WTC11 (cell line): ENCODE measurements around the gene DNAJC25. TPM values are rescaled to one million over a fixed set of nuclear protein-coding genes. Genes with fewer than 3 reads are reported as not detected.

Source experiments
- ATAC-seq: fragments of 200-7000 bp; cut with Tn5 transposase; 2 replicates; pipeline ENCODE4 v1.10.0; 2021; ENCODE audit warnings: mild to moderate bottlenecking, moderate library complexity
- CTCF ChIA-PET: fragments of 300-600 bp; sonication (Branson Sonifier 250); formaldehyde crosslinking; loops from one replicate; lab custom pipeline; 2021; ENCODE audit warnings: antibody characterized with exemption; lab: Charles Lee
- POLR2A ChIA-PET: fragments of 350-600 bp; sonication (Branson Sonifier 250); formaldehyde crosslinking; loops from one replicate; lab custom pipeline; 2021; ENCODE audit warnings: antibody characterized with exemption; lab: Charles Lee
- DNase-seq: peaks from one replicate; pipeline ENCODE4 v3.0.0; 2021; ENCODE audit warnings: low spot score
- H3K27ac Mint-ChIP-seq: 2 replicates; pipeline ENCODE4 v1.8.0; 2021; ENCODE audit warnings: mixed read lengths
- H3K27me3 Mint-ChIP-seq: 2 replicates; pipeline ENCODE4 v1.8.0; 2021; ENCODE audit warnings: low read depth, mild to moderate bottlenecking, moderate library complexity, mixed read lengths
- H3K36me3 Mint-ChIP-seq: 2 replicates; pipeline ENCODE4 v1.8.0; 2021; ENCODE audit warnings: mixed read lengths
- H3K4me1 Mint-ChIP-seq: 2 replicates; pipeline ENCODE4 v1.8.0; 2022; ENCODE audit warnings: mixed read lengths
- H3K4me3 Mint-ChIP-seq: 2 replicates; pipeline ENCODE4 v1.8.0; 2021; ENCODE audit warnings: mild to moderate bottlenecking, moderate library complexity, mixed read lengths
- H3K9me3 Mint-ChIP-seq: 2 replicates; pipeline ENCODE4 v1.8.0; 2021; ENCODE audit warnings: mixed read lengths
- ESRRA ChIP-seq: sonication (generic); formaldehyde crosslinking; IDR thresholded peaks from 2 replicates; pipeline ENCODE4 v1.8.1; 2022; ENCODE audit warnings: mild to moderate bottlenecking, missing genetic modification reagents, borderline replicate concordance
- FOXK1 ChIP-seq: sonication (generic); formaldehyde crosslinking; IDR thresholded peaks from 2 replicates; pipeline ENCODE4 v1.8.0; 2022; ENCODE audit warnings: mild to moderate bottlenecking, moderate library complexity, missing genetic modification reagents
- FOXP1 ChIP-seq: sonication (generic); formaldehyde crosslinking; IDR thresholded peaks from 2 replicates; pipeline ENCODE4 v1.8.0; 2022; ENCODE audit warnings: missing genetic modification reagents, mild to moderate bottlenecking, moderate library complexity, borderline replicate concordance
- TP53 ChIP-seq: sonication (generic); formaldehyde crosslinking; IDR thresholded peaks from 2 replicates; pipeline ENCODE4 v1.8.1; 2023; ENCODE audit warnings: mild to moderate bottlenecking, missing genetic modification reagents
- ZNF317 ChIP-seq: sonication (generic); formaldehyde crosslinking; IDR thresholded peaks from 2 replicates; pipeline ENCODE4 v1.8.1; 2023; ENCODE audit warnings: low read depth, mild to moderate bottlenecking, moderate library complexity, missing genetic modification reagents, borderline replicate concordance
- total RNA-seq: library from RNA; stranded (reverse); gene quantifications from 3 replicates; pipeline ENCODE4 v1.2.3, GENCODE V29; 2021
- TF ChIP-seq, protein P1 (sequence below): sonication (generic); formaldehyde crosslinking; IDR thresholded peaks from 2 replicates; pipeline ENCODE4 v1.8.1; 2022; ENCODE audit warnings: low read depth, missing genetic modification reagents, borderline replicate concordance
- TF ChIP-seq, protein P2 (sequence below): fragments of 250-450 bp; sonication (Bioruptor Pico); IDR thresholded peaks from 2 replicates; pipeline ENCODE4 v2.1.2; 2022; ENCODE audit warnings: mild to moderate bottlenecking, moderate library complexity
- TF ChIP-seq, protein P3 (sequence below): fragments of 250-450 bp; sonication (Bioruptor Pico); IDR thresholded peaks from 2 replicates; pipeline ENCODE4 v1.9.0; 2021; ENCODE audit warnings: mild to moderate bottlenecking, borderline replicate concordance
- TF ChIP-seq, protein P4 (sequence below): sonication (generic); formaldehyde crosslinking; IDR thresholded peaks from 2 replicates; pipeline ENCODE4 v1.8.0; 2022; ENCODE audit warnings: mild to moderate bottlenecking, missing genetic modification reagents
- TF ChIP-seq, protein P5 (sequence below): sonication (generic); formaldehyde crosslinking; conservative IDR thresholded peaks from 2 replicates; pipeline ENCODE4 v1.8.1; 2022; ENCODE audit warnings: mild to moderate bottlenecking, missing genetic modification reagents

The DNAJC25 gene
- total RNA-seq, 1 experiment from 2014 or later, result 7.4 TPM

DNA sequence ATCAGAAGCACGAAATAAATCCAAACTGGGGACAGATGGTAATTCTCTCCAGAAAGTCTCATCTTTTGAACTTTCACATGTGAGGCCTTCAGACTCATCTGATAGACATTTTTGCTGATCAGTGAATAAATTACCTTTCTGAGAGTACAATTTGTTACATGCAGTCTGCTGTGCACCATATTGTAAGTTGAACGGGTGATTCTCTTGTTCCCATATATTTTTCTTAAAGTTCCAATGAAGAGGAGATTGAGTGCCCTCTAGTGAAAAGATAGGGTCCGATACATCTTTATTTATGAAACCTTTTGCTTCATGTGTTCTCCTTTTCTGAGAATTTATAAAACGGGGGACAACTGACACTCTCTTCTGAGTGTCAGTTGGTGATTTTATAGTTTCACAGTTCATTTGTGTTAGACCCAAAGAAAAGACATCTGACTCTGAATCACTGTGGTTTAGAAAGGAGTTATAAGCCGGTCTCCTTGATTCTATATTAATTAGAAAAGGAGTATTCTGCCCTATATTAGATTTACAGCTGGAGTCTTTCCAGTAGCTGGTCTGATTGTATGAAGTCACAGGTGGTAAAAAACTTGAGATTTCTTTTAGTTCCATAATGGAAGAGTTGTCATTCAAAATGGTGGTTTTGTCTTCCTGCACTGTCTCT, 60.7 kb downstream of the DNAJC25 start:
- no peak overlapping the region for H3K4me3 Mint-ChIP-seq
- TF ChIP-seq, protein P1, sequence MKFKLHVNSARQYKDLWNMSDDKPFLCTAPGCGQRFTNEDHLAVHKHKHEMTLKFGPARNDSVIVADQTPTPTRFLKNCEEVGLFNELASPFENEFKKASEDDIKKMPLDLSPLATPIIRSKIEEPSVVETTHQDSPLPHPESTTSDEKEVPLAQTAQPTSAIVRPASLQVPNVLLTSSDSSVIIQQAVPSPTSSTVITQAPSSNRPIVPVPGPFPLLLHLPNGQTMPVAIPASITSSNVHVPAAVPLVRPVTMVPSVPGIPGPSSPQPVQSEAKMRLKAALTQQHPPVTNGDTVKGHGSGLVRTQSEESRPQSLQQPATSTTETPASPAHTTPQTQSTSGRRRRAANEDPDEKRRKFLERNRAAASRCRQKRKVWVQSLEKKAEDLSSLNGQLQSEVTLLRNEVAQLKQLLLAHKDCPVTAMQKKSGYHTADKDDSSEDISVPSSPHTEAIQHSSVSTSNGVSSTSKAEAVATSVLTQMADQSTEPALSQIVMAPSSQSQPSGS, result no peak
- TF ChIP-seq TP53 (CRISPR knock-in tag), result no peak
- ATAC-seq (no peak), DNase-seq (no peak)
- ChIA-PET CTCF (interaction anchor here (2.3 to 3.2 kb wide), 2 partner anchors 70 to 93 kb away, joined by 7 to 24 read pairs; partner anchors contain the start of gene PTGR1), POLR2A (no interaction called here)
- H3K27ac Mint-ChIP-seq, result no peak overlapping the region
- no peaks in the 10 kb centered on the region for H3K27me3 Mint-ChIP-seq
- no peaks in the 10 kb centered on the region for H3K36me3 Mint-ChIP-seq
- H3K9me3 Mint-ChIP-seq, result no peaks in the 10 kb centered on the region; the same call in 1 of the 2 replicates
- peaks cover 4% of the 10 kb centered on the region for H3K4me1 Mint-ChIP-seq

DNA sequence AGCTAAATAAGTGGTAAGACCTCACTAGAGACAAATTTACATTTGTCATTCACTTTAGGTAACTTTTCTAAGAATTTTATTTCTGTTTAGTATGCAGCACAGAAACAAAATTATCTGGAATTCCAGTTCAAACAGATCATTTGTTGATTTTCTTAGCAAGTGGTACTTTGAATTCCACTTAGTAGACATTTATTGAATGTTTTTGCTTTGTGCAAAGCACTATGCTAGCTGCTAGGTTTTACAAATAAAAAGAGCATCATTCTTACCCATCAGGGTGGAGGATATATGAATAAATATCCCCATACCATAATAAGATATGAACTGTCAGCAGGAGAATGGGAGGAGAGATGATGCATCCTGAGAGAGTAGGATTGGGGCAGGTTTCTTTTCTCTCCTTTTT, 65.7 kb downstream of the DNAJC25 start:
- Mint-ChIP-seq H3K9me3 (peaks cover 30% of the 10 kb centered on the region), H3K27ac (no peak overlapping the region), H3K4me1 (0 out of 2 replicates have a peak, but pooled peaks cover under 1% of the 10 kb centered on the region), H3K4me3 (no peak overlapping the region), H3K27me3 (no peaks in the 10 kb centered on the region; the same call in 1 of the 2 replicates), H3K36me3 (peaks cover 17% of the 10 kb centered on the region)
- POLR2A ChIA-PET, result no interaction called here
- ATAC-seq, result no peak
- no peak for DNase-seq
- TF ChIP-seq, protein P2, sequence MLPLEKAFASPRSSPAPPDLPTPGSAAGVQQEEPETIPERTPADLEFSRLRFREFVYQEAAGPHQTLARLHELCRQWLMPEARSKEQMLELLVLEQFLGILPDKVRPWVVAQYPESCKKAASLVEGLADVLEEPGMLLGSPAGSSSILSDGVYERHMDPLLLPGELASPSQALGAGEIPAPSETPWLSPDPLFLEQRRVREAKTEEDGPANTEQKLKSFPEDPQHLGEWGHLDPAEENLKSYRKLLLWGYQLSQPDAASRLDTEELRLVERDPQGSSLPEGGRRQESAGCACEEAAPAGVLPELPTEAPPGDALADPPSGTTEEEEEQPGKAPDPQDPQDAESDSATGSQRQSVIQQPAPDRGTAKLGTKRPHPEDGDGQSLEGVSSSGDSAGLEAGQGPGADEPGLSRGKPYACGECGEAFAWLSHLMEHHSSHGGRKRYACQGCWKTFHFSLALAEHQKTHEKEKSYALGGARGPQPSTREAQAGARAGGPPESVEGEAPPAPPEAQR (CRISPR knock-in tag), result no peak
- TF ChIP-seq, protein P1, result no peak
- no peak for TF ChIP-seq ESRRA (CRISPR knock-in tag)
- TF ChIP-seq TP53 (CRISPR knock-in tag), result no peak
- TF ChIP-seq FOXK1 (CRISPR knock-in tag), result no peak
- TF ChIP-seq, protein P3, sequence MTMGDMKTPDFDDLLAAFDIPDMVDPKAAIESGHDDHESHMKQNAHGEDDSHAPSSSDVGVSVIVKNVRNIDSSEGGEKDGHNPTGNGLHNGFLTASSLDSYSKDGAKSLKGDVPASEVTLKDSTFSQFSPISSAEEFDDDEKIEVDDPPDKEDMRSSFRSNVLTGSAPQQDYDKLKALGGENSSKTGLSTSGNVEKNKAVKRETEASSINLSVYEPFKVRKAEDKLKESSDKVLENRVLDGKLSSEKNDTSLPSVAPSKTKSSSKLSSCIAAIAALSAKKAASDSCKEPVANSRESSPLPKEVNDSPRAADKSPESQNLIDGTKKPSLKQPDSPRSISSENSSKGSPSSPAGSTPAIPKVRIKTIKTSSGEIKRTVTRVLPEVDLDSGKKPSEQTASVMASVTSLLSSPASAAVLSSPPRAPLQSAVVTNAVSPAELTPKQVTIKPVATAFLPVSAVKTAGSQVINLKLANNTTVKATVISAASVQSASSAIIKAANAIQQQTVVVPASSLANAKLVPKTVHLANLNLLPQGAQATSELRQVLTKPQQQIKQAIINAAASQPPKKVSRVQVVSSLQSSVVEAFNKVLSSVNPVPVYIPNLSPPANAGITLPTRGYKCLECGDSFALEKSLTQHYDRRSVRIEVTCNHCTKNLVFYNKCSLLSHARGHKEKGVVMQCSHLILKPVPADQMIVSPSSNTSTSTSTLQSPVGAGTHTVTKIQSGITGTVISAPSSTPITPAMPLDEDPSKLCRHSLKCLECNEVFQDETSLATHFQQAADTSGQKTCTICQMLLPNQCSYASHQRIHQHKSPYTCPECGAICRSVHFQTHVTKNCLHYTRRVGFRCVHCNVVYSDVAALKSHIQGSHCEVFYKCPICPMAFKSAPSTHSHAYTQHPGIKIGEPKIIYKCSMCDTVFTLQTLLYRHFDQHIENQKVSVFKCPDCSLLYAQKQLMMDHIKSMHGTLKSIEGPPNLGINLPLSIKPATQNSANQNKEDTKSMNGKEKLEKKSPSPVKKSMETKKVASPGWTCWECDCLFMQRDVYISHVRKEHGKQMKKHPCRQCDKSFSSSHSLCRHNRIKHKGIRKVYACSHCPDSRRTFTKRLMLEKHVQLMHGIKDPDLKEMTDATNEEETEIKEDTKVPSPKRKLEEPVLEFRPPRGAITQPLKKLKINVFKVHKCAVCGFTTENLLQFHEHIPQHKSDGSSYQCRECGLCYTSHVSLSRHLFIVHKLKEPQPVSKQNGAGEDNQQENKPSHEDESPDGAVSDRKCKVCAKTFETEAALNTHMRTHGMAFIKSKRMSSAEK (CRISPR knock-in tag), result no peak
- TF ChIP-seq, protein P4, sequence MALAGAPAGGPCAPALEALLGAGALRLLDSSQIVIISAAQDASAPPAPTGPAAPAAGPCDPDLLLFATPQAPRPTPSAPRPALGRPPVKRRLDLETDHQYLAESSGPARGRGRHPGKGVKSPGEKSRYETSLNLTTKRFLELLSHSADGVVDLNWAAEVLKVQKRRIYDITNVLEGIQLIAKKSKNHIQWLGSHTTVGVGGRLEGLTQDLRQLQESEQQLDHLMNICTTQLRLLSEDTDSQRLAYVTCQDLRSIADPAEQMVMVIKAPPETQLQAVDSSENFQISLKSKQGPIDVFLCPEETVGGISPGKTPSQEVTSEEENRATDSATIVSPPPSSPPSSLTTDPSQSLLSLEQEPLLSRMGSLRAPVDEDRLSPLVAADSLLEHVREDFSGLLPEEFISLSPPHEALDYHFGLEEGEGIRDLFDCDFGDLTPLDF (CRISPR knock-in tag), result no peak
- TF ChIP-seq FOXP1, result no peak
- TF ChIP-seq, protein P5, sequence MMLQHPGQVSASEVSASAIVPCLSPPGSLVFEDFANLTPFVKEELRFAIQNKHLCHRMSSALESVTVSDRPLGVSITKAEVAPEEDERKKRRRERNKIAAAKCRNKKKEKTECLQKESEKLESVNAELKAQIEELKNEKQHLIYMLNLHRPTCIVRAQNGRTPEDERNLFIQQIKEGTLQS, result no peak
- TF ChIP-seq ZNF317 (CRISPR knock-in tag), result no peak
- CTCF ChIA-PET, result no interaction called here
